GM18499 (cell line): ENCODE data around the gene PLXNA4.

Source experiments
- ATAC-seq: cut with Tn5 transposase; IDR thresholded peaks from one replicate; pipeline ENCODE4 v1.9.1; 2021; ENCODE audit warnings: moderate number of reproducible peaks; ENCODE audit not compliant: insufficient read depth, unreplicated experiment

Gene PLXNA4

GRCh38 chr7:132300599-132301277 is 275.5 kb downstream of the PLXNA4 start:
- no peak for ATAC-seq

DNA sequence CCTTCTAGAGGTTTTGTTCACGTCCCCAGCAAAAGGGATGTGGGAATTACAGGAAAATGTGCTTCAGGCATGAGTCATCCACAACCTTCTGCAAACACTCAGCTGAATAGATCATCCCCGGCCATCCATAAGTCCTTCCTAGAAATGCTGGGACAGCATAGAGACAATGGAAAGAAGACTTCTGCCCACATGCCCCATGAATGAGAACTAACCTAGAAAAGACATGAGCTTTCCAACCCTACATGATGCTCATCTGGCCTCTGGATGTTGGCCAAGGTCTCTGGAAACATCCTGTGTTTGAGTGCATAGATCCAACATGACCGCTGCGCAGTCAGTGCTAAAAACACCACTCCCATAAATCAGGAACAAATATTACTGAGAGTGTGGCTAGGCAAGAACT is 277.5 kb downstream of the PLXNA4 start:
- no peak for ATAC-seq

- ATAC-seq, result no peak
These were observed 279.4 kb downstream of the PLXNA4 start for GRCh38 chr7:132296820-132297219.

- no peak for ATAC-seq
These were observed 281.1 kb downstream of the PLXNA4 start for GRCh38 chr7:132295175-132295574.

DNA sequence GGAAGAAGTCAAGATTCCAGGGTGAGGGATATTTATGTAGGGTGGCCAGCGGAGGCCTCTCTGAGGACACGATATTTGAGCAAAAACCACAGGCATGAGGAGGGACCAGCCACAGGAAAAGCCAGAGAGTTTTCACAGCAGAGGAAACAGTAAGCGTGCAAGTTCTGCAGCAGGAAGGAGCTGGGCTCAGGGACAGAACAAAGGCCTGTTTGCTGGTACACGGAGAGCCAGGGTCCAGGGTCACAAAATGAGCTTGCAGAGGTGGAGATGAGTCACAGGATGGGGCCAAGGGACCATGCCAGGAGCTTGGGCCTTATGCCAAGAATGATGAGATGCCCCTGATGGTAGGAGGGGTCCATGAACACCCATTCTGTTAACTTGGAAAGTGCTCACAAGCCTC is 283.5 kb downstream of the PLXNA4 start:
- no peak for ATAC-seq

DNA sequence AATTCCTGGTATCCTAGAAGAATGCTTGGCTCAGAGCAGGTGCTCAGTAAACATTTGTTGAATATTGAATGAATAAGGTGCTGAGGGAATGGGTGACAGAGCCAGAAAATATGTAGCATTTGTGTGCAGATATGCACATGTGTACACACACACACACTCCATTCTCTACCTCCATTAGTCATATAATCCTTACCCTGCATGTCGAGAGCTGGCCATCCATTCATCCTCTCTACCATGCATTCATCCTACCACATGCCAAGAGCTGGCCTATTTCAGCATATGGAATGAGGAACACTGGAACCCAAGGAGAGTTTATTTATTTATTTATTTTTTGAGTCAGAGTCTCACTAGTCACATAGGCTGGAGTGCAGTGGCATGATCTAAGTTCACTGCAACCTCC is 284.8 kb downstream of the PLXNA4 start:
- ATAC-seq, result no peak

- no peak for ATAC-seq
These were observed 286.2 kb downstream of the PLXNA4 start for GRCh38 chr7:132290021-132290420.

DNA sequence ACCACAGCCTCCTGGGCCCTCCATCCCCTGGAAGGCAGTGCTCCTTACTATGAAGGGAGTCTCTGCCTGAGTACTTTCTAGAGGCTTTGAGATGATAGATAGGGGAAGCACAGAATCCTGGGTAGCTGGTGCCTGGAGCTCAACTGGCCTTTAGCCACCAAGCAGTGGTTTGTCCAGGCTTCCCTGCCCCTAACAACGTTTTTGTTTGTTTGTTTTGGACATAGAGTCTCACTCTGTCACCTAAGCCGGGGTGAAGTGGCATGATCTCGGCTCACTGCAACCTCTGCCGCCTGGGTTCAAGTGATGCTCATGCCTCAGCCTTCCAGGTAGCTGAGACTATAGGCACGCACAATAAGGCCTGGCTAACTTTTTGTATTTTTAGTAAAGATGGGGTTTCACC is 289.4 kb downstream of the PLXNA4 start:
- no peak for ATAC-seq

DNA sequence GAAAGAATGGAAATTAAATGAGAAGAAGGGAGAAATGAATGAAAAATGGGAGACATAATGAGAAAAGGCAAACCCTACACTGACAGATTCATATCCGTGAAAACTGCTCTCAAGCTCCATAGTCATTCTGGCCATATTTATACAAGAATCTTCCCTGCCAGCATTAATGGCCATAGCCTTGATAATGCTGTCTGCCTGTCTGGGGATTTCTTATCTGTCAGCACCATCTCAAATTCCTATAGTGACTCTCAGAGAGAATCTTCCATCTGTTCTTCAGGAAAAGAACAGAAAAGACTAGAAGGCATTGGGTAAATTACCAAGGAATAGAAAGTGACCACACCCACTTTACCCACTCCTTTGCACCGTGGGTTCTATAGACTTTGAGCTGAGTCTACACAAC is 295.9 kb downstream of the PLXNA4 start:
- ATAC-seq, result no peak

- no peak for ATAC-seq
These were observed 296.6 kb downstream of the PLXNA4 start for GRCh38 chr7:132279718-132280117.

DNA sequence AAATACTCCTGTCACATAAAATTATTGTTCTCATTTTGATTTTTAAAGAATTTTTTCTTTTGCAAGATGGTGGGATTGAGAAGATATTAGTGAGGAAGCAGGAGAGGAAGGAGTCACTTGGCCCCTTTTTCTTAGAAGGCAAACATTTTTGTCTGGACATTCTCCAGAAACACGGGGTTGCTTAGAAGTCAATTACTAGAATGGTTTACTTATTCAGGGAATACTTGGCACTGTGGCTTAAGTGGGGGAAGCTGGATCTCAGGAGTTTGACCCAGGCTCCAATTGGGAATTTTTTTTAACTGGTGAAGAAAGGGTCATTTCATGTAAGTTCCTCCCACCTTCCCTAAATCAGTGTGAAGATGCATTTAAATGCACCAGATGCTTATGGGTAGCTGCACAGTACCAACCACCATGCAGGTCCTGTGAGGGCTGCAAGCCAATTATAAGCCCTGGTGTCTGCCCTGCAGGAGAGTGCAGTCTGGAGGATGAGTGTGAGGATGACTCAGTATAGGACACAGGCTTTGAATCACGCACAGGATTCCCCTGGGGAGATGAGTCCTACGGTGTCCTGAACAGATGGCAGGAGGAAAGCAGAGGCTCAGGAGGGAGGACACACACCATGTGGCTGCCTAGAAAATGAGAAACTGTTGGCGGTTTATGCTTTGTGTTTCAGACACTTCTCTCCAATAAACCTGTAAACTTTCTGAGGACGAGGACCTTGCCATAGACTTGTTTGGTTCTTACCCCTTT is 299.1 kb downstream of the PLXNA4 start:
- no peak for ATAC-seq

- ATAC-seq, result no peak
These were observed 300.0 kb downstream of the PLXNA4 start for GRCh38 chr7:132276234-132276630.

DNA sequence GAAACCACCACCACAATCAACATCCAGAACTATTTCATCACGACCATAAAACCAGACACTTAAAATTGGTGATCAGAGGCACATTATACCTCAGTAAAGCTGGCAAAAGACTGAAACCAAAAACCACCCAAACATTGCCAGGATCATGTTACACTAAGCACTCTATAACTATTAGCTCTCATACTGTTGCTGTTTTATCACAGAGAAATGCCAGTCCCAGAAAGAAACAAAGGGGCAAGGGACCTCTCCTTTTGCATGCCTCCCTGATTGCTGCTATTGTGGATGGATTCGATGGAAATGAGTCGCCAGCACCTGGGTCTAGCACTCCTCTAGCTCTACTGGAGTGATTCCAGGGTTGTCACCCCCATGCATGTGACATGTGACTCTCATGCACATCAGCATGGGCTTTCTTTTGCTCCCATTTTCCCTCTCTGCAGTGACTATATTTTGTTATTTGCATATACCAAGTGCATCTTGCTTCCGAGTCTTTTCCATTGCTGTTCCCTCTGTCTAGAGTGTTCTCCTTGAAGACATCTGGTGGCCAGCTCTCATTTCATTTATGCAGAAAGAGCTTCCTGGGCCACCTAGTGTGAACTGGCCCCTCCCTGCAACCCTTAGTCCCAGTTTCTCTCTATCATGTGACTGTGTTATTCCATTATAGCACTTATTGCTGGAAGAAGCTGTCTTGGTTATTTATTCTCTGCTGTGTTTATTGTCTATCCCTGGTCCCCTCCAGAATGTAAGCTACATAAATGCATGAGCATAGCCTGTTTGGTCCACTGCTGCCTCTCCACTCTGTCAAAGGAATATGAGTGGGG is 300.6 kb downstream of the PLXNA4 start:
- ATAC-seq, result no peak

GRCh38 chr7:132272763-132273371 is 303.4 kb downstream of the PLXNA4 start:
- no peak for ATAC-seq

DNA sequence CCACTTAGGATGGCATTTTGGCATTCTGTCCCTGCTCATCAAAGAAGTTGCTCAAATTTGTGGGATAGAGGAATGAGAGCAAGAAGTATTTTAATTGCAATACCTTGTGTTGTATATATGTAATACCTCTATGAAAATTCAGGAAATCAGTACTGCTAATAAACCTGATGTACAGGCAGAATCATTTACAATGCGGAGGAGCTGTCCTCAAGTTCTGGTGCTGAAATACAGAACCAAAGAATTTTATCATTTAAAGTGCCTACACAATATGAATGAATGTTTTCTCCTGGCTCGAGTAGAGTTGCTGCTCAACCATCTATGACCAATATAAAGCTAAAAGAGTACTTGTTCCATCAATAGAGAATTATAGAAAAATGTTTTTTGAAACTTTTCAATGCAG is 305.8 kb downstream of the PLXNA4 start:
- no peak for ATAC-seq

- no peak for ATAC-seq
These were observed 306.6 kb downstream of the PLXNA4 start for GRCh38 chr7:132269718-132270117.

DNA sequence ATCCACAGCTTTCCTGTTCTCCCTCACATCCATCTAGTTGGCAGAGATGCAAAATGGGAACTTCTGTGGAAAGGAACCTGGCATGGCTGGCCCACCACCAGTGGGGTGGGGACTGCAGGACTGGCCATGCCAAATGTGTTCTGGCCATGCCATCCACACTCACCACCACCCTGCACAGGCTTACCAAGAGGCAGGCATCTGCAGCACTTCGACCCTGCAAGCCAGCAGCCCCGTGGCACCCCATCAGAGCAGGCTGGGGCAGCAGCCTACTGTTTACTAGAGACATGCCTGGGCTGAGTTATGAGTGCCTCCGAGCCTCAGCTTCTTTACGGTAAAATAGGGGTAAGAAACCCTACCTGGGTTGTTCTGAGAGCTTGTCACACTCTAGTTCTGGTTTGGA is 313.1 kb downstream of the PLXNA4 start:
- no peak for ATAC-seq

- ATAC-seq, result no peak
These were observed 314.2 kb downstream of the PLXNA4 start for GRCh38 chr7:132262160-132262470.

GRCh38 chr7:132261327-132262159 is 314.7 kb downstream of the PLXNA4 start:
- ATAC-seq, result no peak

DNA sequence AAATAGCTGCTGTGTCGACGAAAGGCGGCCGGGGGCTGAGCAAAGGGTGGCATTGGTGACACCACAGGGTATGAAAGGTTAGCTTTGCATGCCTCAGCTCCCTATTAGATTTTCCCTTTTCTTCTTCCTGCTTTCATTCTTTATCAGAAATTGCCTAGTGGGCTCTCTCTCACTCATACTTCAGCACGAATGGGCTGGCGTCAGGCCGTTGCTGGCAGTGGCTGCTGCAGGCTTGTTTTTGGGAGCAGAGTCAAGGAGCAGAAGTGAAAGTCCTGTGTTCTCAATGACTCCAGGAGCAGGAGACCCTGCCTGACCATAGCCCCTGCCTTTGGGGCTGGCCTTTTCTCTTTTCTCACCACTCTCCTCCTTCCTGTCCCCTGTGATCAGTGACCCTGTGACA is 318.0 kb downstream of the PLXNA4 start:
- ATAC-seq, result no peak
